ENCODE measurements around the gene ZNF469.

DNA sequence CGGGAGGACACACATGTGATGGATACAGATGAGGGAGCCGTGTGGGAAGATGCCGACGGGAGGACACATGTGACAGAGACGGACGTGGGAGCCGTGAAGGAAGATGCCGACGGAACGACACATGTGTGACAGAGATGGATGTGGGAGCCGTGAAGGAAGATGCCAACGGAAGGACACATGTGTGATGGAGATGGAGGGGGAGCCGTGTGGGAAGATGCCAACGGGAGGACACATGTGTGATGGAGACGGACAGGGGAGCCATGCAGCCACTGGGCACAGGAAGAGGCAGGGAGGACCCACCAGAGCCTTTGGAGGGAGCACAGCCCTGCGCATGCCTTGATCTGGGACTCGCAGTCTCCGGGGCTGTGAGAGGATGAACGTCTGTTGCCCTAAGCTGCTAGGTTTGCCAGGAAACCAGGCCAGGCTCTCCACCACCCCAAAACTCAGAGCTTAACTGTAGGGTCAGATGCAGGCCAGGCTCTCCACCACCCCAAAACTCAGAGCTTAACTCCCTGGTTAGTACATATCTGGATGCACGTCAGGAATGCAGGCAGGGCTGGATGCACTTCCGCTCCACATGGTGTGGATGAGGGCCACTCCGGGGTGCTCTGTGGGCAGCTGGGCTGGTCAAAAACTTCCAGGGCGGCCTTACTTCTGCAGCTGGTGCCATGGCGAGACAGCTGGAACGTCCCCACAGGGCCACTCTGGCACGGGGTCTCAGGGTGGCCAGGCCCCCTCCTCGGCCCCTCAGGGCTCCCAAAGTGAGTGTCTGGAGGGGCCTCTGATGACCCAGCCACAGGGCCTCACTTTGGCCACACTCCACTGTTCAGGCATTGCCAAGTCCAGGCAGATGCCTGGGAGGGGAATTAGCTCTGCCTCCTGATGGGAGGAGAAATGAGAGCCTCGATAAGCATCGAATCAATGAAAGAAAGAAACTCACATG lies 47.7 kb upstream of the ZNF469 start:
- TF ChIP-seq, protein P1, sequence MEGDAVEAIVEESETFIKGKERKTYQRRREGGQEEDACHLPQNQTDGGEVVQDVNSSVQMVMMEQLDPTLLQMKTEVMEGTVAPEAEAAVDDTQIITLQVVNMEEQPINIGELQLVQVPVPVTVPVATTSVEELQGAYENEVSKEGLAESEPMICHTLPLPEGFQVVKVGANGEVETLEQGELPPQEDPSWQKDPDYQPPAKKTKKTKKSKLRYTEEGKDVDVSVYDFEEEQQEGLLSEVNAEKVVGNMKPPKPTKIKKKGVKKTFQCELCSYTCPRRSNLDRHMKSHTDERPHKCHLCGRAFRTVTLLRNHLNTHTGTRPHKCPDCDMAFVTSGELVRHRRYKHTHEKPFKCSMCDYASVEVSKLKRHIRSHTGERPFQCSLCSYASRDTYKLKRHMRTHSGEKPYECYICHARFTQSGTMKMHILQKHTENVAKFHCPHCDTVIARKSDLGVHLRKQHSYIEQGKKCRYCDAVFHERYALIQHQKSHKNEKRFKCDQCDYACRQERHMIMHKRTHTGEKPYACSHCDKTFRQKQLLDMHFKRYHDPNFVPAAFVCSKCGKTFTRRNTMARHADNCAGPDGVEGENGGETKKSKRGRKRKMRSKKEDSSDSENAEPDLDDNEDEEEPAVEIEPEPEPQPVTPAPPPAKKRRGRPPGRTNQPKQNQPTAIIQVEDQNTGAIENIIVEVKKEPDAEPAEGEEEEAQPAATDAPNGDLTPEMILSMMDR (IDR thresholded peaks at IDR 0.05) = no peak
- TF ChIP-seq TP53 (CRISPR knock-in tag; IDR thresholded peaks at IDR 0.05) = no peak
- TF ChIP-seq, protein P2, sequence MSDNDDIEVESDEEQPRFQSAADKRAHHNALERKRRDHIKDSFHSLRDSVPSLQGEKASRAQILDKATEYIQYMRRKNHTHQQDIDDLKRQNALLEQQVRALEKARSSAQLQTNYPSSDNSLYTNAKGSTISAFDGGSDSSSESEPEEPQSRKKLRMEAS (CRISPR knock-in tag; IDR thresholded peaks at IDR 0.05) = no peak

All from WTC11 (cell line).